GM23338 (cell line): ENCODE measurements around the gene MATN3.

Experiments
- EZH2 ChIP-seq: fragments of 200-600 bp; sonication (generic); IDR thresholded peaks from one replicate; pipeline ENCODE4 v1.8.0; 2017; ENCODE audit warnings: antibody characterized with exemption, mild to moderate bottlenecking, low read depth; ENCODE audit not compliant: unreplicated experiment
- ZNF114 ChIP-seq: fragments of 250-450 bp; sonication (Bioruptor Pico); IDR thresholded peaks from 2 replicates; pipeline ENCODE4 v1.5.0; 2020; ENCODE audit warnings: mild to moderate bottlenecking, moderate library complexity
- TF ChIP-seq, protein P1 (sequence below), 2 experiments: fragments of 200-600 bp in 1 of 2; sonication (generic) in 1 of 2; conservative IDR thresholded peaks; 2 replicates each; pipeline versions ENCODE4 v1.5.1 to v1.6.1; 2016 to 2017; ENCODE audit warnings: antibody characterized with exemption in 2 of 2, low read depth in 2 of 2, mild to moderate bottlenecking in 2 of 2, moderate library complexity in 1 of 2

GRCh38 chr2:19990416-19990728 lies 22.1 kb downstream of the MATN3 start:
- TF ChIP-seq, protein P1, sequence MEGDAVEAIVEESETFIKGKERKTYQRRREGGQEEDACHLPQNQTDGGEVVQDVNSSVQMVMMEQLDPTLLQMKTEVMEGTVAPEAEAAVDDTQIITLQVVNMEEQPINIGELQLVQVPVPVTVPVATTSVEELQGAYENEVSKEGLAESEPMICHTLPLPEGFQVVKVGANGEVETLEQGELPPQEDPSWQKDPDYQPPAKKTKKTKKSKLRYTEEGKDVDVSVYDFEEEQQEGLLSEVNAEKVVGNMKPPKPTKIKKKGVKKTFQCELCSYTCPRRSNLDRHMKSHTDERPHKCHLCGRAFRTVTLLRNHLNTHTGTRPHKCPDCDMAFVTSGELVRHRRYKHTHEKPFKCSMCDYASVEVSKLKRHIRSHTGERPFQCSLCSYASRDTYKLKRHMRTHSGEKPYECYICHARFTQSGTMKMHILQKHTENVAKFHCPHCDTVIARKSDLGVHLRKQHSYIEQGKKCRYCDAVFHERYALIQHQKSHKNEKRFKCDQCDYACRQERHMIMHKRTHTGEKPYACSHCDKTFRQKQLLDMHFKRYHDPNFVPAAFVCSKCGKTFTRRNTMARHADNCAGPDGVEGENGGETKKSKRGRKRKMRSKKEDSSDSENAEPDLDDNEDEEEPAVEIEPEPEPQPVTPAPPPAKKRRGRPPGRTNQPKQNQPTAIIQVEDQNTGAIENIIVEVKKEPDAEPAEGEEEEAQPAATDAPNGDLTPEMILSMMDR (conservative IDR thresholded peaks at IDR 0.05; ENCODE audit: low read depth in 2 of 2): no peak
- TF ChIP-seq EZH2 (no peak), ZNF114 (CRISPR knock-in tag) (no peak)
